OCI-LY3 (cell line): ENCODE measurements around the gene CNTN5.

Experiments used
- CTCF ChIP-seq: fragments of 200-600, 300-600 bp; sonication (generic); IDR thresholded peaks from 2 replicates; pipeline ENCODE4 v1.5.1; 2014; ENCODE audit warnings: antibody characterized with exemption, low read length, low read depth
- EZH2phosphoT487 ChIP-seq: fragments of 200-600 bp; shearing (Covaris generic); IDR thresholded peaks from 2 replicates; pipeline ENCODE4 v1.6.1; 2018; ENCODE audit warnings: antibody characterized with exemption, mixed run types, low read depth

- no peak for TF ChIP-seq CTCF
- no peak for TF ChIP-seq EZH2phosphoT487
These were observed 213.8 kb downstream of the CNTN5 start for GRCh38 chr11:99234534-99234933.
